Smooth muscle cell (in vitro differentiated cells): ENCODE data around the gene BTN1A1. TPM values are rescaled to one million over a fixed set of nuclear protein-coding genes. Genes with fewer than 3 reads are reported as not detected.

Experiments
- DNase-seq: peaks from one replicate; lab custom pipeline; 2025; ENCODE audit not compliant: unreplicated experiment; lab: John Stamatoyannopoulos, UW
- H2AFZ ChIP-seq: fragments of 200-600 bp; sonication (generic); 2 replicates; pipeline ENCODE4 v1.6.0; 2016; ENCODE audit warnings: antibody characterized with exemption, low read depth, mild to moderate bottlenecking
- H3F3A ChIP-seq: fragments of 200-600 bp; sonication (generic); 2 replicates; pipeline ENCODE4 v1.6.0; 2017; ENCODE audit warnings: antibody characterized with exemption, low read depth
- H3K27ac ChIP-seq: fragments of 200-600 bp; sonication (generic); 2 replicates; pipeline ENCODE4 v1.5.1; 2016; ENCODE audit warnings: low read depth, mild to moderate bottlenecking
- H3K27me3 ChIP-seq: fragments of 200-600 bp; sonication (generic); 2 replicates; pipeline ENCODE4 v1.6.1; 2016; ENCODE audit warnings: low read depth, mild to moderate bottlenecking
- H3K36me3 ChIP-seq: fragments of 200-600 bp; sonication (generic); 2 replicates; pipeline ENCODE4 v1.5.1; 2016; ENCODE audit warnings: low read depth
- H3K4me1 ChIP-seq: fragments of 200-600 bp; sonication (generic); 2 replicates; pipeline ENCODE4 v1.5.1; 2016; ENCODE audit warnings: low read depth
- H3K4me2 ChIP-seq: fragments of 200-600 bp; sonication (generic); 2 replicates; pipeline ENCODE4 v1.6.0; 2016; ENCODE audit warnings: mild to moderate bottlenecking
- H3K4me3 ChIP-seq: fragments of 200-600 bp; sonication (generic); 2 replicates; pipeline ENCODE4 v1.5.1; 2016; ENCODE audit warnings: mild to moderate bottlenecking
- H3K79me2 ChIP-seq: fragments of 200-600 bp; sonication (generic); 2 replicates; pipeline ENCODE4 v1.6.0; 2016; ENCODE audit warnings: low read depth, mild to moderate bottlenecking
- H3K9ac ChIP-seq: fragments of 200-600 bp; sonication (generic); 2 replicates; pipeline ENCODE4 v1.6.0; 2016; ENCODE audit warnings: low read depth
- H3K9me3 ChIP-seq: fragments of 200-600 bp; sonication (generic); replicated peaks from 2 replicates; pipeline ENCODE4 v1.5.1; 2016; ENCODE audit warnings: low read depth
- H4K20me1 ChIP-seq: fragments of 200-600 bp; sonication (generic); 2 replicates; pipeline ENCODE4 v1.6.0; 2016; ENCODE audit warnings: low read depth
- CTCF ChIP-seq: fragments of 200-600 bp; sonication (generic); IDR thresholded peaks from 2 replicates; pipeline ENCODE4 v1.5.1; 2017; ENCODE audit warnings: borderline replicate concordance, mild to moderate bottlenecking, antibody characterized with exemption; ENCODE audit not compliant: insufficient read depth, poor library complexity, severe bottlenecking
- WGBS: methylation state at CpG from one replicate; pipeline ENCODE4 v1.1.7; 2016; ENCODE audit warnings: low lambda C conversion rate; 5-methylcytosine and 5-hydroxymethylcytosine counted together
- polyA plus RNA-seq: library from polyadenylated mRNA; unstranded; fragments of >200 nt; fragmentation: Nextera tagmentation; extraction: Ambion mirVana; gene quantifications from 2 replicates; pipeline ENCODE4 v1.2.1, GENCODE V29; 2016
- total RNA-seq: library from RNA; depleted of rRNA; stranded (reverse); fragments of >200 nt; gene quantifications from 2 replicates; pipeline ENCODE4 v1.2.3, GENCODE V29; 2014

The BTN1A1 gene
- total and polyA plus RNA-seq, 2 experiments from 2014 or later: not detected

- Histone ChIP-seq H3K36me3 (no peaks in the 10 kb centered on the region), H3K4me1 (peaks cover 15% of the 10 kb centered on the region)
- WGBS: under 1% methylated on average over 37 of the region's 37 CpGs
Observed at GRCh38 chr6:26537160-26537845, 37.2 kb downstream of the BTN1A1 start.

GRCh38 chr6:26537846-26538571 lies 37.9 kb downstream of the BTN1A1 start, which contains the start of gene HMGN4:
Gene HMGN4, plus strand, starts transcription at chr6:26538366. Its CDS starts 6,841 bp downstream, at chr6:26545207.
- peaks cover 9% of the 10 kb centered on the region for H3F3A ChIP-seq
- DNase-seq: peak; percentile 75
- peaks cover 44% of the 10 kb centered on the region for H3K79me2 ChIP-seq
- under 1% methylated on average over 47 of the region's 49 CpGs for WGBS
- H3K27me3 ChIP-seq: no peaks in the 10 kb centered on the region
- H3K27ac ChIP-seq: peak within 1 kb of the TSS; percentile 88
- no peaks in the 10 kb centered on the region for H3K9me3 ChIP-seq
- peak within 1 kb of the TSS; percentile 75 for H3K4me3 ChIP-seq
- peak within 1 kb of the TSS; percentile 86 for H3K9ac ChIP-seq
- H3K4me1 ChIP-seq: peaks cover 15% of the 10 kb centered on the region
- no peak for TF ChIP-seq CTCF
- H3K36me3 ChIP-seq: no peaks in the 10 kb centered on the region
- peak within 1 kb of the TSS; percentile 90 for H2AFZ ChIP-seq
- H3K4me2 ChIP-seq: peak within 1 kb of the TSS; percentile 86
- H4K20me1 ChIP-seq: peaks cover 4% of the 10 kb centered on the region

More at GRCh38 chr6:26537160-26537845, 37.2 kb downstream of the BTN1A1 start:
- H3K4me2 ChIP-seq: peak overlapping the region; percentile 86
- peak overlapping the region; percentile 90 for H2AFZ ChIP-seq
- DNase-seq: peak; percentile 63
- TF ChIP-seq CTCF: no peak
- peak overlapping the region; percentile 86 for H3K9ac ChIP-seq
- H3K27ac ChIP-seq: peak overlapping the region; percentile 88
- H4K20me1 ChIP-seq: peaks cover 4% of the 10 kb centered on the region
- H3K27me3 ChIP-seq: no peaks in the 10 kb centered on the region
- H3K9me3 ChIP-seq: no peaks in the 10 kb centered on the region
- H3K79me2 ChIP-seq: peaks cover 37% of the 10 kb centered on the region
- peak overlapping the region; percentile 75 for H3K4me3 ChIP-seq
- H3F3A ChIP-seq: peaks cover 9% of the 10 kb centered on the region

GRCh38 chr6:26538572-26538902 lies 38.4 kb downstream of the BTN1A1 start:
- no peak for DNase-seq
- peaks cover 45% of the 10 kb centered on the region for H3K79me2 ChIP-seq
- no peak for TF ChIP-seq CTCF
- H3K9ac ChIP-seq: peak overlapping the region; percentile 86
- peaks cover 15% of the 10 kb centered on the region for H3K4me1 ChIP-seq
- H3K27me3 ChIP-seq: no peaks in the 10 kb centered on the region
- H3K36me3 ChIP-seq: no peaks in the 10 kb centered on the region
- H2AFZ ChIP-seq: peak overlapping the region; percentile 90
- under 1% methylated on average over 14 of the region's 15 CpGs for WGBS
- H4K20me1 ChIP-seq: peaks cover 4% of the 10 kb centered on the region
- peaks cover 9% of the 10 kb centered on the region for H3F3A ChIP-seq
- H3K4me2 ChIP-seq: peak overlapping the region; percentile 86
- peak overlapping the region; percentile 88 for H3K27ac ChIP-seq
- no peaks in the 10 kb centered on the region for H3K9me3 ChIP-seq
- peak overlapping the region; percentile 75 for H3K4me3 ChIP-seq
